ENCODE results near the gene P2RY6.
A peak's percentile ranks its signal among the peaks of the same experiment; 100 is the strongest.

The P2RY6 gene

DNA sequence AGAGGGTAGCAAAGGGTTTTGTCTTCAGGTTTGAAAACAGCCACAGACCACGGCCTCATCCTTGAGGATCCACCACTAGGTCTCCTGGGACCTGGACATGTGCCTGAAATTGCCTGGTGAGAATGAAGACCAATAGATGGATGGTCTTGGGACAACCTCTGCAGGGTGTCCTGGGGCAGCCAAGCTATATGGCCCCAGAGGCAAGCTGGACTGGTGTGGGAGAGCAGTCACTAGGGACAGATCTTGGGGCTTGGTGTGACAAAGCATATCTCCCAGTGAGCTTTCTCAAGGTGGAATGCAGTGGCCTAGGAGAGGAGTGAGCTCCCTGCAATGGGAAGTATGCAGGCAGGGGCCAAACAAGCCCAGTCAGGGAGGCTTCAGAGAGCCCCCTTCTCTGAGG is 13.6 kb downstream of the P2RY6 start:
- H3K27ac ChIP-seq: no peak overlapping the region
- TF ChIP-seq, protein P1, sequence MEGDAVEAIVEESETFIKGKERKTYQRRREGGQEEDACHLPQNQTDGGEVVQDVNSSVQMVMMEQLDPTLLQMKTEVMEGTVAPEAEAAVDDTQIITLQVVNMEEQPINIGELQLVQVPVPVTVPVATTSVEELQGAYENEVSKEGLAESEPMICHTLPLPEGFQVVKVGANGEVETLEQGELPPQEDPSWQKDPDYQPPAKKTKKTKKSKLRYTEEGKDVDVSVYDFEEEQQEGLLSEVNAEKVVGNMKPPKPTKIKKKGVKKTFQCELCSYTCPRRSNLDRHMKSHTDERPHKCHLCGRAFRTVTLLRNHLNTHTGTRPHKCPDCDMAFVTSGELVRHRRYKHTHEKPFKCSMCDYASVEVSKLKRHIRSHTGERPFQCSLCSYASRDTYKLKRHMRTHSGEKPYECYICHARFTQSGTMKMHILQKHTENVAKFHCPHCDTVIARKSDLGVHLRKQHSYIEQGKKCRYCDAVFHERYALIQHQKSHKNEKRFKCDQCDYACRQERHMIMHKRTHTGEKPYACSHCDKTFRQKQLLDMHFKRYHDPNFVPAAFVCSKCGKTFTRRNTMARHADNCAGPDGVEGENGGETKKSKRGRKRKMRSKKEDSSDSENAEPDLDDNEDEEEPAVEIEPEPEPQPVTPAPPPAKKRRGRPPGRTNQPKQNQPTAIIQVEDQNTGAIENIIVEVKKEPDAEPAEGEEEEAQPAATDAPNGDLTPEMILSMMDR (IDR thresholded peaks at IDR 0.05): no peak
- no peak for TF ChIP-seq ZFX (IDR thresholded peaks at IDR 0.05; ENCODE audit: borderline replicate concordance)

DNA sequence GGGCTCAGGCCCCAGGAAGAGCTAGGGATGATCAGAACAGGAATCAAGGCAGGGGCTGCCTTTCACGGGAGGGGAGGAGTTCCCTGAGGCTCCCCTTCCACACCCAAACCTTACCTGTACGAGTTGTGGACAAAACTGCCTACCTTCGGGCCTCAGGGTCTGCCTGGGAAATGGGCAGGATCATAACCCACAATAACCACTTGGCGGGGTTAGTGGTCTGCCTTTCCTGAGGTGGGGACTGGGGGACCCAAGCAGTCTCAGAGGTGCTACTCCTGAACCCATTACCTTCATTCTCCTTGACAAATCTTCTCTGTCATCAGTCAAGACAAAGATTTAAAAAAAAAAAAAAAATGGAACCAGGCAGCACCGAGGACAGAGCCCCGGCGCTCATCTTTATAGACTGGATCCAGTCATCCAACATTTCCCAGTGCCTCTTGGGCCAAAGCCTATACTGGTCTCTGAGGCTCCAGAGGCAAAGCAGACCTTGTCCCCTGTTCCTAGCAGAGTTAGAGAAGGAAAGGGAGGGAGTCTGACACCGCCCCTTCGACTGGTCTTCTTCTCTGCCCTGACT is 14.2 kb downstream of the P2RY6 start:
- TF ChIP-seq, protein P1 (IDR thresholded peaks at IDR 0.05): no peak
- TF ChIP-seq ZFX (IDR thresholded peaks at IDR 0.05; ENCODE audit: borderline replicate concordance): no peak
- H3K27ac ChIP-seq: no peak overlapping the region

DNA sequence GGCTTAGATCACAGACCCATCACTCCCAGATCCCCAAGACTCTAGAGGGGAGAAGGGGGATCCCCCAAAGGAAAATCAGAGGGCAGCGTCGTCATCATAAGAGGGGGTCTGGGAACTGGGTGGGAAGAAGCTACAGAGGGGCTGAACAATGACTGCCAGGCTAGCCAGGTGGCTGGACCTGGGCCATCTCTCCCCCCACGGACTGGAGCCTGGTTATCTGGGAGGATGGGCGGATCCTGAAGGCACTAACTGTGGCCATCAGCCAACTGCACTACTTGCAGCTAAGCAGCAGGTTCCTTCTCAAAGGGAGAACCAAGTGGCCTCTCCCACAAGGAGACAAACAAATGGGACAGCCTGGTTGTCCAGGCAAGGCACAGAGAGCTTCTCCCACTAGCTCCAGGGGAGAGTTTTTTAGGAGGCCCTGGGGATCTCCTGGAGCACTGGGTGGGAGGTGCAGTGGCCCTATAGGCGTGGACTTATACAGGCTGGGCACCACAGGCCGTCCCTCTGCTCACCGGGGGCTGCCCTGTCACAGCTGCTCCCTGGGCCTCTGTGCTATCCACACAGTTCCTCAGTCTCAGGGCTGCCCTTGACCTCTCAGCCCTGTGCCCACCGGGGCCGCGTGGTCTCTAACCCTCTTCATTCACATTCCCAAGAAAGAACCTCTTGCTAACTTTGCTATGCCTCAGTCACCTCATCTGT is 15.4 kb downstream of the P2RY6 start:
- H3K27ac ChIP-seq: no peak overlapping the region
- TF ChIP-seq ZFX (IDR thresholded peaks at IDR 0.05; ENCODE audit: borderline replicate concordance): no peak
- TF ChIP-seq, protein P1 (IDR thresholded peaks at IDR 0.05): no peak

DNA sequence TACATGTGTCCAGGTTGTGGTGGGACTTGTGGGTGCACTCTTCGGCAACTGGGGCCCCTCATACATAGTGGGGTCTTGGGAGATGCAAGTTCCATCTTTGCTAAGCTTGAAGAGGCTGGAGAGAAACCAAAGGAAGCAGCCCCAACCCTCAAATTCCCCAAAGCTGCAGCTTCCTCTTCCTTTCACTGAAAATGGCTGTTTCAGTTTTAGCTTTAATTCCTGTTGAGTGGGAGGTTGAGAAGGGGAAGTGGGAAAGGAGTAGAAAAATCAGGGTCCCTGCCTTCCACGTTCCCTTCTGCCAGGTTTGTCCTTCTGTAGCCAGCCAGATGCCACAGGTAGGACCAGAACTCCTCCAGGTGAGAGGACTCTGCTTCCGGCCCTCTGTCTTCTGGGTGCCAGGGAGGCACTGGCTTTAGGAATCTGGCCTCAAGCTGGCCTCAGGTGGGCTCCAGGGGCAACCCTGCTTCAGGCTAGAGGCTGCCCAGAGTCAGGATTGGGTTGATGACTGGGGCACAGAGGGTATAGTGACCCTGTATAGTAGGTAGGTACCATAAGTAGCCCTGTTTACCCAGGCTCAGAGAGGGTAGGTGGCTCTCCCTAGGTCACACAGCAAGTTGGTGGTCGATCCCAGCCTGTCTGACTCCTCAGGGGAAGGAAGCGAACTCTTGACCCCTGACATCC is 16.2 kb downstream of the P2RY6 start:
- no peak overlapping the region for H3K27ac ChIP-seq

DNA sequence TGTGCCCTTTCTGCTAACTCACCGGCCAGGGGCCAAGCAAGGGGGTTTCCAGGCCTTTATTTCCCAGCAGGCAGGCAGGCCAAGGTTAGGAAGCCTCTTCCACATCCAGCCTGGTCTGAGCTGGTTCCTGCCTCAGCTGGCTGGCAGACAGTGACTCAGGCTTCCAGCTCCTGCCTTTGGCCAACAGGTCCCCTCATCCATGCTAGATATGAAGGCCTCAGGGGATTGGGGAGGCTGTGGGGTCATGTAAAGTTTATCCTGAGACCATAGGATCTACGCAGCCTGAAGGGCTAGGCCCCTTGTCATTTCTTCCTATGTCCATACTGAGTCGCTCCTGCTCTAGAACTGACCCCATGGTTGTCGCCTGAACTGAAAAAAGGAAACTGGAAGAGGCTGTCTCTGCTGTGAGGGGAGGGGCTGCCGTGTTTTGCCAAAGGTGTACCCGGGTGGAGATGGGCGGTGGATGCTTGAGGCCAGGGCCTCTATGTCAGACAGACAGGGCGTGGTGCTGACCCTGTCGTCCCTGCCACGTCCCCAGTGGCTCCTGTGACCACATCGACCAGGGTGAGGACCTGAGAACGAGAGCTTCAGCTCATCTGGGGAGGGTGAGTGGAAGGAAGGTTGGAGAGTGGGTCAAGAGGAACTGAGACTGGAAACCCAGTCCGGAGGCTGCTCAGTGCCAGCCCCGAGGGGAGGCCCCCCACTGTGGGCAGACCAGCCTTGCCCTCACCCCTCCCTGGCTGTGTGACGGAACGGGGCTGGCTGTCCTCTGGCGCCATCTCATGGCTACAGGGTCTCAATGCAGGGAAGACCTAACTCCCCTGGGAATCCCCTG is 17.0 kb downstream of the P2RY6 start:
- TF ChIP-seq, protein P1 (IDR thresholded peaks at IDR 0.05): peak; percentile 96
- TF ChIP-seq ZFX (IDR thresholded peaks at IDR 0.05; ENCODE audit: borderline replicate concordance): no peak
- H3K27ac ChIP-seq: no peak overlapping the region

More for the DNA sequence above, 16.2 kb downstream of the P2RY6 start:
- TF ChIP-seq, protein P1 (IDR thresholded peaks at IDR 0.05): no peak
- no peak for TF ChIP-seq ZFX (IDR thresholded peaks at IDR 0.05; ENCODE audit: borderline replicate concordance)

DNA sequence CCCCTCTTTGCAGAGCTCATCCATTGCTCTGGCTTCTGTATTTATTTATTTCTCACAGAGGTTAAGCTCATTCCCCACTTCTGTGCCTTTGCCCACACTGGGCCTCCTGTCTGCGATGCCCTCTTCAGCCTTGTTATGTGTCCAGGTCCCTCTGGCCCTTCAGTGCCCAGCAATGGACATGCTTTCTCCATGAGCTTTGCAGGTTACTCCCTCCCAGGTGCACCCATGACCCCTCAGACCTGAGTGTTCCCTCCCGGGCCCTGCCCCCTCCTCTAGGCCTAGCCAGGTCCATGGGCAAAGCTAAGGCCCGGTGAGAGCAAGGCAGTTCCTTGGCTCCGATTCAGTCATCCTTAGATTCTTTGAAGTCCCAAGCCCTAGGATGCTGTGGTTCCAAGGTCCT is 18.4 kb downstream of the P2RY6 start:
- TF ChIP-seq, protein P1 (IDR thresholded peaks at IDR 0.05): no peak
- no peak for TF ChIP-seq ZFX (IDR thresholded peaks at IDR 0.05; ENCODE audit: borderline replicate concordance)
- H3K27ac ChIP-seq: no peak overlapping the region
